ENCODE results near the gene UGT1A4. TPM values are rescaled to one million over a fixed set of nuclear protein-coding genes. Genes with fewer than 3 reads are reported as not detected.

Gene UGT1A4
- total RNA-seq, 4 donors from 2014 or later, result 0.13 to 3.8 (median 0.45) TPM

DNA sequence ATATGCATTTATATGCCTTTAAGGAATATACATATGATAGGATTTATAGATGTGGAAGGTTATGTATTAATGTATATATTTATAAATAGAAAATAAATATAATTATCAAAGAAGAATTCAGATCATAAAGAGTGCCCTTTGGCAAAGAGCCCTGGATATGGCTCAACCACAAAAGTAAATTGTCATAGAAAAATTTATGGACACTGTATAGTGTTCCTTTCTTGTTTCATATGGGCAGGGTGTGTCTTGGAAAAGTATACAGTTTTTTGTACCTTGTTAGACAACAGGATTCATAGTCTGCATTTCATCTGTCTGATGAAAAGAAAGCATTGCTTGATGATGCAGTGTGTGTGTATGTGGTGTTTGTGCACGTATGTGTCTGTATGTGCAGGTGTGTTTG, 33.9 kb upstream of the UGT1A4 start:
- Histone ChIP-seq H3K4me3 (replicated peaks in 1 of 3) (no peak overlapping the region), H3K27me3 (no peaks in the 10 kb centered on the region), H3K27ac (no peak overlapping the region), H3K9me3 (no peaks in the 10 kb centered on the region), H3K4me1 (no peaks in the 10 kb centered on the region), H3K36me3 (no peaks in the 10 kb centered on the region)
- TF ChIP-seq, protein P1, sequence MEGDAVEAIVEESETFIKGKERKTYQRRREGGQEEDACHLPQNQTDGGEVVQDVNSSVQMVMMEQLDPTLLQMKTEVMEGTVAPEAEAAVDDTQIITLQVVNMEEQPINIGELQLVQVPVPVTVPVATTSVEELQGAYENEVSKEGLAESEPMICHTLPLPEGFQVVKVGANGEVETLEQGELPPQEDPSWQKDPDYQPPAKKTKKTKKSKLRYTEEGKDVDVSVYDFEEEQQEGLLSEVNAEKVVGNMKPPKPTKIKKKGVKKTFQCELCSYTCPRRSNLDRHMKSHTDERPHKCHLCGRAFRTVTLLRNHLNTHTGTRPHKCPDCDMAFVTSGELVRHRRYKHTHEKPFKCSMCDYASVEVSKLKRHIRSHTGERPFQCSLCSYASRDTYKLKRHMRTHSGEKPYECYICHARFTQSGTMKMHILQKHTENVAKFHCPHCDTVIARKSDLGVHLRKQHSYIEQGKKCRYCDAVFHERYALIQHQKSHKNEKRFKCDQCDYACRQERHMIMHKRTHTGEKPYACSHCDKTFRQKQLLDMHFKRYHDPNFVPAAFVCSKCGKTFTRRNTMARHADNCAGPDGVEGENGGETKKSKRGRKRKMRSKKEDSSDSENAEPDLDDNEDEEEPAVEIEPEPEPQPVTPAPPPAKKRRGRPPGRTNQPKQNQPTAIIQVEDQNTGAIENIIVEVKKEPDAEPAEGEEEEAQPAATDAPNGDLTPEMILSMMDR (IDR thresholded peaks at IDR 0.05), result no peak
- no peak for TF ChIP-seq POLR2A (IDR thresholded peaks at IDR 0.05)
- intact Hi-C loops (cut with DNase I), result no loop called here
- no peak for DNase-seq
- 87 to 90% methylated on average over 1 of the region's 1 CpG for WGBS, 2 donors

GRCh38 chr2:233686928-233687327, 31.6 kb upstream of the UGT1A4 start:
- peaks cover 10% of the 10 kb centered on the region in 2 donors for H3K4me1 ChIP-seq
- no peak for TF ChIP-seq POLR2A (IDR thresholded peaks at IDR 0.05)
- TF ChIP-seq, protein P1 (IDR thresholded peaks at IDR 0.05), result no peak
- no peaks in the 10 kb centered on the region for H3K36me3 ChIP-seq
- no peak for DNase-seq
- WGBS, 2 donors, result 84 to 88% methylated on average over 5 of the region's 5 CpGs
- no peak overlapping the region for H3K27ac ChIP-seq
- intact Hi-C loops (cut with DNase I), result no loop called here
- H3K9me3 ChIP-seq, result no peaks in the 10 kb centered on the region
- H3K27me3 ChIP-seq, result no peaks in the 10 kb centered on the region
- no peak overlapping the region for H3K4me3 ChIP-seq (replicated peaks in 1 of 3)

DNA sequence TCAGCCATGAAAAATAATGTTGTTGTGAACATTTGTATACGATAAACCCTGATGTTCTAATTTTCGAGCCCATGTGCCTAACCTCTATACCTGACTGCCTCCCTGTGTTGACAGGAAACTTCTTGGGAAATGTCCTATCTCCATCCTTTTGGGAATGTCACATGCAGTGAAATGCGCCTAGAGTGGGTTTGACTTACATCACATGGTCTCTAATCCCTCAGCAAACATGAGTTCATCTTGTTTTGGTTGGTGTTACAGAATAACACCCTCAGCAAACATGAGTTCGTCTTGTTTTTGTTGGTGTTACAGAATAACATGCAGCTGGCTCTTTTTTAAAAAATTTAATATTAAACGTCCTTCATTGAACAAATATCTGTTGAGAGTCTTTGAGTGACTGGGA, 30.2 kb upstream of the UGT1A4 start:
- H3K27me3 ChIP-seq, result no peaks in the 10 kb centered on the region
- no peak overlapping the region for H3K27ac ChIP-seq
- no peak overlapping the region for H3K4me3 ChIP-seq (replicated peaks in 1 of 3)
- DNase-seq, result no peak
- intact Hi-C loops (cut with DNase I), result no loop called here
- H3K9me3 ChIP-seq, result no peaks in the 10 kb centered on the region
- WGBS, 2 donors, result 86 to 87% methylated on average over 5 of the region's 5 CpGs
- H3K36me3 ChIP-seq, result no peaks in the 10 kb centered on the region
- no peak for TF ChIP-seq POLR2A (IDR thresholded peaks at IDR 0.05)
- TF ChIP-seq, protein P1 (IDR thresholded peaks at IDR 0.05), result no peak
- peaks cover 10 to 16% of the 10 kb centered on the region in 2 donors for H3K4me1 ChIP-seq

DNA sequence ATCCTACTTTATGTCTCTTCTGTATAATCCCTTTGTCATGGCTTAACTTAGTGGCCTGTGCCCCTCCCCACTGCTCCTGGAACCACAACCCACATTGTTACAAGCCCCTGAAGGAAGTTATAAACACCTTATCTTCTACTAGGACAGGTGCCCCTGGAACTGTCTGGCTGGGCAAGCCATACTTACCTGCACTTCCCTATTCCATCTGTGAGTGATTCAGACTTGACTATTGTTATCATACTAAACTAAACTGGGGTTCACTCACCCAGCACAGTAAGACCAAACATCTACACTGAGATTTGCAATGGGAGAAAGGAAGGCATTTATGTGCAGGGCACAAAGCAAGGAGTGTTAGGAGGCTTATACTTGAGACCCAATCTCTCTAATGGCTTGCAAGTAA, 29.5 kb upstream of the UGT1A4 start:
- no peak overlapping the region for H3K4me3 ChIP-seq (replicated peaks in 1 of 3)
- intact Hi-C loops (cut with DNase I), result no loop called here
- DNase-seq, result no peak
- H3K27ac ChIP-seq, result no peak overlapping the region
- peaks cover 10 to 23% of the 10 kb centered on the region in 2 donors for H3K4me1 ChIP-seq
- no peaks in the 10 kb centered on the region for H3K36me3 ChIP-seq
- TF ChIP-seq, protein P1 (IDR thresholded peaks at IDR 0.05), result no peak
- TF ChIP-seq POLR2A (IDR thresholded peaks at IDR 0.05), result no peak
- no peaks in the 10 kb centered on the region for H3K9me3 ChIP-seq
- no peaks in the 10 kb centered on the region for H3K27me3 ChIP-seq

DNA sequence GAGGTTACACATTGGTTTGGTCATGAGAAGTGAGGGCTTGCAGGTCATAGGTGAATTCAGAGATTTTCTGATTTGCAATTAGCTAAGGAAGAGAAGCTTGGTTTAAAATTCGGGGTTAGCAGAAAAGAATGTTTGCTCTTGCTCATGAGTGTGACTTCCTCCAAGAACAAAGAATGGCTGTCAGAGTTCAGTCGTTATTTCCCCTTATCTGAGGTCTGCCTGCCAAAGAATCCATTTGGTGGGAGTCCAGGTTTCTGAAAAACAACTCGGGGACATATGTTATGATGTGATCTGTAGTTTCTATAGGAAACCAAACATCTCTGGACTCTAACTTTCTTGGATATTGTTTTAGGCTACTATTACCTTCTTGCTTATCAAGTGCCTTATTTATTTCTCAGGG, 29.0 kb upstream of the UGT1A4 start:
- TF ChIP-seq, protein P1 (IDR thresholded peaks at IDR 0.05), result no peak
- no peak for TF ChIP-seq POLR2A (IDR thresholded peaks at IDR 0.05)
- Histone ChIP-seq H3K27ac (no peak overlapping the region), H3K27me3 (no peaks in the 10 kb centered on the region), H3K36me3 (no peaks in the 10 kb centered on the region), H3K9me3 (no peaks in the 10 kb centered on the region), H3K4me1 (peaks cover 10 to 28% of the 10 kb centered on the region in 2 donors), H3K4me3 (replicated peaks in 1 of 3) (no peak overlapping the region)
- intact Hi-C loops (cut with DNase I), result no loop called here
- DNase-seq, result no peak
- 26 to 35% methylated on average over 3 of the region's 3 CpGs for WGBS, 2 donors

Measured in thyroid gland (tissue), 4 donors.